K562 (cell line): ENCODE results near the gene ENDOG. TPM values are rescaled to one million over a fixed set of nuclear protein-coding genes. Genes with fewer than 3 reads are reported as not detected.

ENCODE experiments used
- ATAC-seq: fragments of 200-7000 bp; cut with Tn5 transposase; 3 replicates; pipeline ENCODE4 v1.9.1; 2020; ENCODE audit warnings: moderate library complexity
- BruUV-seq: library from RNA; stranded (reverse); fragments of 400-500 nt; replicated peaks from 2 replicates; lab custom pipeline; 2021; lab: Mats Ljungman, UMichigan
- CTCF ChIA-PET: fragments of 300-600 bp; formaldehyde crosslinking; extraction: SDS; loops from one replicate; lab custom pipeline; 2021; ENCODE audit warnings: low intra/inter-chr PET ratio; lab: Yijun Ruan, JAX
- POLR2A ChIA-PET: fragments of 300-600, 350-650 bp; sonication (Branson Sonifier 250); formaldehyde crosslinking; extraction: SDS; loops from one replicate; lab custom pipeline; 2021; ENCODE audit warnings: antibody characterized with exemption, inconsistent platforms; lab: Yijun Ruan, JAX
- DNase-seq, 4 experiments: peaks; one replicate each; pipeline versions ENCODE4 v3.0.0 to v3.0.0-alpha.2; 2011 to 2018; ENCODE audit warnings: low spot score in 3 of 4, mixed read lengths in 3 of 4; ENCODE audit errors: extremely low read depth in 1 of 4
- FAIRE-seq: peaks from 2 replicates; lab custom pipeline; 2011; peaks lifted over from hg19 to GRCh38; lab: Jason Lieb, UNC
- H2AFZ ChIP-seq: 2 replicates; pipeline ENCODE4 v1.6.0; 2011; ENCODE audit warnings: low read depth, low read length, control low read depth, inconsistent platforms
- H3K27ac ChIP-seq: fragments of 200-600 bp; 3 replicates; pipeline ENCODE4 v1.8.0; 2011; ENCODE audit warnings: low read depth, mild to moderate bottlenecking, control low read depth, inconsistent platforms, low read length, moderate library complexity, mixed read lengths; ENCODE audit errors: extremely low read depth
- H3K27me3 ChIP-seq, 2 experiments: fragments of 300-600 bp in 1 of 2; 2 replicates in 1 of 2; 3 replicates in 1 of 2; pipeline versions ENCODE4 v1.6.0 to v1.8.0; 2011; ENCODE audit warnings: inconsistent platforms in 2 of 2, low read length in 2 of 2, mild to moderate bottlenecking in 1 of 2, mixed read lengths in 1 of 2, moderate library complexity in 1 of 2; ENCODE audit not compliant: control insufficient read depth in 2 of 2, insufficient read depth in 2 of 2
- H3K36me3 ChIP-seq: fragments of 300-600 bp; 3 replicates; pipeline ENCODE4 v1.8.0; 2011; ENCODE audit warnings: mild to moderate bottlenecking, low read length, inconsistent platforms; ENCODE audit not compliant: control insufficient read depth, insufficient read depth
- H3K4me1 ChIP-seq, 2 experiments: fragments of 200-600 bp in 1 of 2; replicated peaks in 1 of 2; 2 replicates in 1 of 2; 3 replicates in 1 of 2; pipeline versions ENCODE4 v1.5.1 to v1.8.0; 2011; ENCODE audit warnings: inconsistent platforms in 2 of 2, low read length in 2 of 2, mild to moderate bottlenecking in 1 of 2, mixed read lengths in 1 of 2, moderate library complexity in 1 of 2; ENCODE audit not compliant: control insufficient read depth in 2 of 2, insufficient read depth in 2 of 2
- H3K4me2 ChIP-seq: 2 replicates; pipeline ENCODE4 v1.6.1; 2011; ENCODE audit warnings: low read length, control low read depth, inconsistent platforms, mixed read lengths; ENCODE audit not compliant: insufficient read depth
- H3K4me3 ChIP-seq: fragments of 200-600 bp; sonication (generic), shearing (Covaris generic); 2 replicates; pipeline ENCODE4 v1.5.1; 2016; ENCODE audit warnings: control low read depth, inconsistent platforms
- H3K79me2 ChIP-seq: fragments of 200-600 bp; 3 replicates; pipeline ENCODE4 v1.8.0; 2011; ENCODE audit warnings: low read length, inconsistent platforms; ENCODE audit not compliant: control insufficient read depth, insufficient read depth
- H3K9ac ChIP-seq, 2 experiments: 2 replicates each; pipeline versions ENCODE4 v1.6.0 to v1.6.1; 2011; ENCODE audit warnings: low read depth in 2 of 2, low read length in 2 of 2, control low read depth in 1 of 2, inconsistent platforms in 1 of 2, mild to moderate bottlenecking in 1 of 2, mixed read lengths in 1 of 2; ENCODE audit not compliant: insufficient read depth in 1 of 2
- H3K9me1 ChIP-seq: one replicate; pipeline ENCODE4 v1.6.0; 2011; ENCODE audit warnings: inconsistent platforms, mild to moderate bottlenecking, low read length, moderate library complexity; ENCODE audit not compliant: control insufficient read depth, insufficient read depth
- H3K9me3 ChIP-seq: replicated peaks from 2 replicates; pipeline ENCODE4 v1.5.1; 2011; ENCODE audit warnings: low read depth, low read length, inconsistent platforms; ENCODE audit not compliant: control insufficient read depth, insufficient read depth
- H4K20me1 ChIP-seq: replicated peaks from 2 replicates; pipeline ENCODE4 v1.6.1; 2011; ENCODE audit warnings: low read length, inconsistent platforms, mixed read lengths; ENCODE audit not compliant: control insufficient read depth, insufficient read depth
- CREB1 ChIP-seq, 2 experiments: sonication (generic) in 1 of 2; formaldehyde crosslinking in 1 of 2; IDR thresholded peaks; 2 replicates each; pipeline versions ENCODE4 v1.6.1 to v1.8.0; 2012 to 2022; ENCODE audit warnings: inconsistent platforms in 1 of 2, mild to moderate bottlenecking in 1 of 2, missing genetic modification reagents in 1 of 2, moderate library complexity in 1 of 2
- GABPA ChIP-seq: fragments of 200-800 bp; sonication (Bioruptor generic); conservative IDR thresholded peaks from 2 replicates; pipeline ENCODE4 v1.6.1; 2016; ENCODE audit warnings: low read depth, missing genetic modification characterization, missing compliant biosample characterization
- POLR2G ChIP-seq: fragments of 200-400 bp; formaldehyde crosslinking; IDR thresholded peaks from 2 replicates; pipeline ENCODE4 v1.6.1; 2017; ENCODE audit warnings: low read depth, mild to moderate bottlenecking, antibody characterized with exemption, low read length, moderate library complexity
- RBFOX2 ChIP-seq: fragments of 200-400 bp; formaldehyde crosslinking; IDR thresholded peaks from 2 replicates; pipeline ENCODE4 v1.6.1; 2017; ENCODE audit warnings: low read depth, mild to moderate bottlenecking, low read length, moderate library complexity
- RFX1 ChIP-seq: fragments of 450-650 bp; IDR thresholded peaks from 2 replicates; pipeline ENCODE4 v1.6.1; 2016; ENCODE audit warnings: mild to moderate bottlenecking, moderate library complexity
- ZBTB33 ChIP-seq: sonication (generic); formaldehyde crosslinking; IDR thresholded peaks from 2 replicates; pipeline ENCODE4 v1.8.1; 2023; ENCODE audit warnings: mild to moderate bottlenecking, missing genetic modification reagents
- ZNF184 ChIP-seq: sonication (generic); formaldehyde crosslinking; IDR thresholded peaks from 2 replicates; pipeline ENCODE4 v1.5.0; 2020; ENCODE audit warnings: missing genetic modification reagents
- ZNF263 ChIP-seq: sonication (generic); formaldehyde crosslinking; IDR thresholded peaks from 2 replicates; pipeline ENCODE4 v1.8.0; 2022; ENCODE audit warnings: mild to moderate bottlenecking, missing genetic modification reagents, borderline replicate concordance
- WGBS: fragments of 100-300 bp; shearing (Covaris generic); methylation state at CpG from one replicate; pipeline ENCODE4 v1.1.6; 2016; ENCODE audit warnings: low coverage, mixed read lengths; ENCODE audit not compliant: insufficient coverage; ENCODE audit errors: missing lambda C conversion rate; 5-methylcytosine and 5-hydroxymethylcytosine counted together
- in situ Hi-C: fragments of 300-500 bp; cut with MboI; formaldehyde crosslinking; loops from 4 replicates; pipeline ENCODE4 v1.15.0; 2018; ENCODE audit warnings: inconsistent platforms, mixed read lengths
- intact Hi-C: fragments of 100-400 bp; cut with micrococcal nuclease; formaldehyde crosslinking; loops from 2 replicates; pipeline ENCODE4 v1.14.2; 2022
- polyA plus RNA-seq, 8 experiments: library from polyadenylated mRNA; depleted of rRNA in 4 of 8; stranded (reverse) in 5 of 8; unstranded in 3 of 8; fragments of >200 nt; fragmentation: Nextera tagmentation in 2 of 8; fragmentation: Illumina TruSeq in 1 of 8; extraction: Ambion mirVana in 2 of 8; extraction: Trizol in 1 of 8; gene quantifications; 2 replicates each; pipeline versions ENCODE4 v1.2.1 to v1.2.3, GENCODE V29; 2011 to 2014; ENCODE audit warnings: inconsistent platforms in 1 of 8, missing spikeins in 1 of 8
- total RNA-seq, 7 experiments: library from RNA; depleted of rRNA in 6 of 7; stranded (reverse); fragments of >200 nt in 6 of 7; fragmentation: Illumina TruSeq in 2 of 7; extraction: Trizol in 2 of 7; gene quantifications; 2 replicates each; pipeline versions ENCODE4 v1.2.1 to v1.2.3, GENCODE V29; 2011 to 2021; ENCODE audit warnings: low replicate concordance in 1 of 7
- TF ChIP-seq, protein P1 (sequence below): sonication (generic); formaldehyde crosslinking; IDR thresholded peaks from 2 replicates; pipeline ENCODE4 v1.5.0; 2020; ENCODE audit warnings: missing genetic modification reagents
- TF ChIP-seq, protein P2 (sequence below): fragments of 450-650 bp; formaldehyde crosslinking; IDR thresholded peaks from 2 replicates; pipeline ENCODE4 v1.4.0; 2020; ENCODE audit warnings: mild to moderate bottlenecking, moderate library complexity
- TF ChIP-seq, protein P3 (sequence below): conservative IDR thresholded peaks from 2 replicates; pipeline ENCODE4 v1.6.1; 2011; ENCODE audit warnings: low read depth, mild to moderate bottlenecking, low read length; ENCODE audit not compliant: control insufficient read depth

ENDOG gene
- total and polyA plus RNA-seq, 9 of the 15 experiments (the other 6 are each of a cell fraction or from before 2014, with no cell fraction given) = 1.2 to 91.0 (median 25.5) TPM

DNA sequence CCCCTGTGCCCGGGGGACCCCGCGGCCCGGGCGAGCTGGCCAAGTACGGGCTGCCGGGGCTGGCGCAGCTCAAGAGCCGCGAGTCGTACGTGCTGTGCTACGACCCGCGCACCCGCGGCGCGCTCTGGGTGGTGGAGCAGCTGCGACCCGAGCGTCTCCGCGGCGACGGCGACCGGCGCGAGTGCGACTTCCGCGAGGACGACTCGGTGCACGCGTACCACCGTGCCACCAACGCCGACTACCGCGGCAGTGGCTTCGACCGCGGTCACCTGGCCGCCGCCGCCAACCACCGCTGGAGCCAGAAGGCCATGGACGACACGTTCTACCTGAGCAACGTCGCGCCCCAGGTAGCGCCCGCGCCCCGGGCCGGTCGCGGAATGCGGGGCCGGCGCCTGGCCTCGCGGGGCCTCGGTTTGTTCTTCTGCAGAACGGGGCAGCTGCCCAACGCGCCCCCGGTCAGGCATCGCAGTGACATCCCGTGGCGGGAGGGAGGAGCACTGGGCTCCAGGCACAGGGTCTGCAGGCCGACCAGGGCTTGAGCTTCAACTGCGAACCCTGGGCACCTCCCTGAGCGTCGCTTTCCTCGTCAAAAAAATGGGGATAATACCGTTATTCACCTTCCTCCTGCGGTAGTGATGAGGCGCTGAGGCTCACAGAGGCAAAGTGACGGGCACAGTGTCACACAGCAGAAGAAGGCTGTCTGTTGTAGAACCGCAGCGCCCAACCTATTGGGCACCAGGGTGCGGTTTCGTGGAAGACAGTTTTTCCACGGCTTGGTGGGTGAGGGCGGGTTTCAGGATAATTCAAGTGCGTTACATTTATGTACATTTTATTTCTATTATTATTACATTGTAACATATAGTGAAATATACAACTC lies 777 bp downstream of the ENDOG start:
- in situ Hi-C loops (no loop called here), intact Hi-C loops (loop anchor here (1.0 to 5.0 kb wide), 3 partner anchors 43 to 86 kb away; no protein-coding TSS in a partner anchor)
- H3K36me3 ChIP-seq = peaks cover 42% of the 10 kb centered on the region
- ChIA-PET POLR2A (interaction anchor here (0.6 to 3.9 kb wide), 9 partner anchors 8 to 95 kb away, joined by 3 to 48 read pairs (median 5); partner anchors contain the start of genes SPOUT1 and ZDHHC12), CTCF (interaction anchor here (1.6 kb wide), 1 partner anchor 86 kb away, joined by 5 read pairs; no protein-coding TSS in a partner anchor)
- H3K27ac ChIP-seq = peak overlapping the region; percentile 84
- no peak for FAIRE-seq
- H3K4me2 ChIP-seq = peak overlapping the region; percentile 98
- no peaks in the 10 kb centered on the region for H3K9me3 ChIP-seq
- H4K20me1 ChIP-seq = peaks cover 14% of the 10 kb centered on the region
- WGBS = under 1% methylated on average over 62 of the region's 90 CpGs
- H2AFZ ChIP-seq = peak overlapping the region; percentile 97
- BruUV-seq = no TSS peak
- H3K9ac ChIP-seq = peak overlapping the region; percentile 70 to 99
- peak; percentile 21 for ATAC-seq
- H3K9me1 ChIP-seq = no peaks in the 10 kb centered on the region
- H3K27me3 ChIP-seq = no peaks in the 10 kb centered on the region
- H3K4me1 ChIP-seq = peaks cover 4 to 59% of the 10 kb centered on the region in 2 experiments; a peak in 3 of 5 replicates
- H3K79me2 ChIP-seq = peaks cover 20% of the 10 kb centered on the region
- peak in 3 of 4 experiments; percentile 43 to 57 (median 48) for DNase-seq
- H3K4me3 ChIP-seq = peak overlapping the region; percentile 70
- TF ChIP-seq RBFOX2 = peak; percentile 61
- TF ChIP-seq, protein P1, sequence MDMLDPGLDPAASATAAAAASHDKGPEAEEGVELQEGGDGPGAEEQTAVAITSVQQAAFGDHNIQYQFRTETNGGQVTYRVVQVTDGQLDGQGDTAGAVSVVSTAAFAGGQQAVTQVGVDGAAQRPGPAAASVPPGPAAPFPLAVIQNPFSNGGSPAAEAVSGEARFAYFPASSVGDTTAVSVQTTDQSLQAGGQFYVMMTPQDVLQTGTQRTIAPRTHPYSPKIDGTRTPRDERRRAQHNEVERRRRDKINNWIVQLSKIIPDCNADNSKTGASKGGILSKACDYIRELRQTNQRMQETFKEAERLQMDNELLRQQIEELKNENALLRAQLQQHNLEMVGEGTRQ (CRISPR knock-in tag) = 0 out of 2 replicates have a peak, but pooled peaks have one; percentile 17
- TF ChIP-seq GABPA (tag) = no peak
- peak; percentile 68 for TF ChIP-seq POLR2G
- 0 out of 2 replicates have a peak, but pooled peaks have one; percentile 33 for TF ChIP-seq ZBTB33
- TF ChIP-seq, protein P2, sequence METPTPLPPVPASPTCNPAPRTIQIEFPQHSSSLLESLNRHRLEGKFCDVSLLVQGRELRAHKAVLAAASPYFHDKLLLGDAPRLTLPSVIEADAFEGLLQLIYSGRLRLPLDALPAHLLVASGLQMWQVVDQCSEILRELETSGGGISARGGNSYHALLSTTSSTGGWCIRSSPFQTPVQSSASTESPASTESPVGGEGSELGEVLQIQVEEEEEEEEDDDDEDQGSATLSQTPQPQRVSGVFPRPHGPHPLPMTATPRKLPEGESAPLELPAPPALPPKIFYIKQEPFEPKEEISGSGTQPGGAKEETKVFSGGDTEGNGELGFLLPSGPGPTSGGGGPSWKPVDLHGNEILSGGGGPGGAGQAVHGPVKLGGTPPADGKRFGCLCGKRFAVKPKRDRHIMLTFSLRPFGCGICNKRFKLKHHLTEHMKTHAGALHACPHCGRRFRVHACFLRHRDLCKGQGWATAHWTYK (CRISPR knock-in tag) = no peak
- 0 out of 2 replicates have a peak, but pooled peaks have one; percentile 3 for TF ChIP-seq CREB1 (IDR thresholded peaks at IDR 0.05)
- TF ChIP-seq CREB1 (CRISPR knock-in tag; IDR thresholded peaks at IDR 0.05) = peak; percentile 32; the same call in 1 of the 2 replicates
- TF ChIP-seq ZNF184 (CRISPR knock-in tag) = no peak
- TF ChIP-seq ZNF263 = peak; percentile 52; the same call in 1 of the 2 replicates
- TF ChIP-seq RFX1 = no peak
- TF ChIP-seq, protein P3, sequence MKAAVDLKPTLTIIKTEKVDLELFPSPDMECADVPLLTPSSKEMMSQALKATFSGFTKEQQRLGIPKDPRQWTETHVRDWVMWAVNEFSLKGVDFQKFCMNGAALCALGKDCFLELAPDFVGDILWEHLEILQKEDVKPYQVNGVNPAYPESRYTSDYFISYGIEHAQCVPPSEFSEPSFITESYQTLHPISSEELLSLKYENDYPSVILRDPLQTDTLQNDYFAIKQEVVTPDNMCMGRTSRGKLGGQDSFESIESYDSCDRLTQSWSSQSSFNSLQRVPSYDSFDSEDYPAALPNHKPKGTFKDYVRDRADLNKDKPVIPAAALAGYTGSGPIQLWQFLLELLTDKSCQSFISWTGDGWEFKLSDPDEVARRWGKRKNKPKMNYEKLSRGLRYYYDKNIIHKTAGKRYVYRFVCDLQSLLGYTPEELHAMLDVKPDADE = peak; percentile 45
